ENCODE results near the gene SPATS2.

SPATS2 gene

GRCh38 chr12:49489154-49489553, 121.9 kb downstream of the SPATS2 start:
- no peak overlapping the region for H3K27ac ChIP-seq
- TF ChIP-seq ZFX (IDR thresholded peaks at IDR 0.05; ENCODE audit: borderline replicate concordance) (no peak), CTCF (IDR thresholded peaks at IDR 0.05) (no peak)

GRCh38 chr12:49489720-49490119, 122.5 kb downstream of the SPATS2 start:
- TF ChIP-seq ZFX (IDR thresholded peaks at IDR 0.05; ENCODE audit: borderline replicate concordance): no peak
- no peak for TF ChIP-seq CTCF (IDR thresholded peaks at IDR 0.05)
- H3K27ac ChIP-seq: no peak overlapping the region

GRCh38 chr12:49491823-49492222, 124.6 kb downstream of the SPATS2 start:
- H3K27ac ChIP-seq: no peak overlapping the region
- no peak for TF ChIP-seq CTCF (IDR thresholded peaks at IDR 0.05)
- no peak for TF ChIP-seq ZFX (IDR thresholded peaks at IDR 0.05; ENCODE audit: borderline replicate concordance)

- no peak overlapping the region for H3K27ac ChIP-seq
- TF ChIP-seq CTCF (IDR thresholded peaks at IDR 0.05): no peak
- no peak for TF ChIP-seq ZFX (IDR thresholded peaks at IDR 0.05; ENCODE audit: borderline replicate concordance)
Measured at GRCh38 chr12:49493900-49494299, 126.6 kb downstream of the SPATS2 start.

- no peak overlapping the region for H3K27ac ChIP-seq
- no peak for TF ChIP-seq CTCF (IDR thresholded peaks at IDR 0.05)
- no peak for TF ChIP-seq ZFX (IDR thresholded peaks at IDR 0.05; ENCODE audit: borderline replicate concordance)
Measured at GRCh38 chr12:49496417-49497360, 129.4 kb downstream of the SPATS2 start.

GRCh38 chr12:49501895-49502294, 134.6 kb downstream of the SPATS2 start:
- TF ChIP-seq ZFX (IDR thresholded peaks at IDR 0.05; ENCODE audit: borderline replicate concordance) (no peak), CTCF (IDR thresholded peaks at IDR 0.05) (no peak)
- H3K27ac ChIP-seq: no peak overlapping the region

- no peak for TF ChIP-seq CTCF (IDR thresholded peaks at IDR 0.05)
- no peak for TF ChIP-seq ZFX (IDR thresholded peaks at IDR 0.05; ENCODE audit: borderline replicate concordance)
Measured at GRCh38 chr12:49502590-49502989, 135.3 kb downstream of the SPATS2 start.

More at GRCh38 chr12:49502590-49502989, 135.3 kb downstream of the SPATS2 start:
- no peak overlapping the region for H3K27ac ChIP-seq
